Fibroblast of villous mesenchyme (primary cell): ENCODE measurements around the gene SCP2D1. TPM values are rescaled to one million over a fixed set of nuclear protein-coding genes. Genes with fewer than 3 reads are reported as not detected.

Experiments
- DNase-seq: peaks from one replicate; pipeline ENCODE4 v3.0.0-alpha.2; 2010; ENCODE audit warnings: low read depth
- H3K4me3 ChIP-seq: 2 replicates; pipeline ENCODE4 v1.5.1; 2011; ENCODE audit warnings: low read depth, mild to moderate bottlenecking, low read length
- CTCF ChIP-seq: IDR thresholded peaks from 2 replicates; pipeline ENCODE4 v1.5.1; 2012; ENCODE audit warnings: low read depth, mild to moderate bottlenecking, low read length; ENCODE audit not compliant: insufficient read depth
- total RNA-seq: library from RNA; depleted of rRNA; stranded (reverse); fragments of >200 nt; gene quantifications from 2 replicates; pipeline ENCODE4 v1.2.3, GENCODE V29; 2012

SCP2D1 gene
- total RNA-seq, result not detected in 2 replicates

- TF ChIP-seq CTCF, result no peak
- no peak for DNase-seq
- H3K4me3 ChIP-seq, result no peak within 1 kb of the TSS
Observed at GRCh38 chr20:18813483-18813882, at the start of gene SCP2D1. TSS of gene SCP2D1 (plus strand) at chr20:18813783. CDS start at chr20:18813816, 33 bp downstream.

DNA sequence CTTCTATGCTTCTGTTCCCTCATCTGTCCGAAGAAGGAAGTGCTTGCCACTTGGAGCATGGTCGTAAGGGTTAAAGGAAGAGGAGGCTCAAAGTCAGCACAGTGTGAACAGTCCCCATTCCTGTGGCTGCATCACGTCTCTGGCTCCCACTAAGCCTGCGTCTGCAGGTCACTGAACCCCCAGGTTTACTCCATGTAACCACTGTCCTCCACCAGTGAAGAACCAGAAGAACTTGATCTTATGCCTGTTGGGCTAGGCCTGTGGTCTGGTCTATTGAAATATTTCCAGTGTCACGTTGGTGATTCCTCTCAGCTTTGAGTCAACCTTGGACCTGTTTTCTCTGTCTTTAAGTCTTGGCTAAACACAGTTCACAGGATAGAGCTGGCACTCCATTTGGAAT, 45.9 kb upstream of the SCP2D1 start:
- no peak for TF ChIP-seq CTCF
- no peak overlapping the region for H3K4me3 ChIP-seq
- no peak for DNase-seq

GRCh38 chr20:18773566-18773965, 40.0 kb upstream of the SCP2D1 start:
- no peak overlapping the region for H3K4me3 ChIP-seq
- DNase-seq, result no peak
- TF ChIP-seq CTCF, result no peak

GRCh38 chr20:18774207-18774606, 39.4 kb upstream of the SCP2D1 start:
- no peak overlapping the region for H3K4me3 ChIP-seq
- no peak for DNase-seq
- no peak for TF ChIP-seq CTCF

DNA sequence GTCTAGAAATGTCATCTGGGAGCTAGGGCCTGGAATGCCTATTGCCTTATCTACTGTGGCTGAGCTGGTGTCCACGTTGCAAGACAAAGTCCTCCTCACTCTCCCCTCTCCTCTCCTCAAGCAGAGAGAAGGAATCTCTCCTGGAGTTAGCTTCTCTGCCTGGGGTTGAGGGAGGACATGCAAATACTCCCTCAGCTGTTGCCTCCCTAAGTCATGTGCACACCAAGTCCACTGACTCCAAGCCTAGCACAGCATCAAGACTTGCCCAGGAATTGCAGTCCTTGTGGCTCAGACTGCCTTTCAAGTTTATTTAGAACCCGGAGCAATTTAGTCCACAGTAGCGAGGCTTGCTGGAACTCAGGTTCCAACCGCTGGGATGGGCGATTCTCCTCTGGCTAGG, 38.0 kb upstream of the SCP2D1 start:
- TF ChIP-seq CTCF, result no peak
- DNase-seq, result no peak
- H3K4me3 ChIP-seq, result no peak overlapping the region

GRCh38 chr20:18778690-18779392, 34.7 kb upstream of the SCP2D1 start:
- DNase-seq, result no peak
- TF ChIP-seq CTCF, result no peak
- H3K4me3 ChIP-seq, result no peak overlapping the region
